A549 (cell line): ENCODE data around the gene AQP2. TPM values are rescaled to one million over a fixed set of nuclear protein-coding genes. Genes with fewer than 3 reads are reported as not detected.
A peak's percentile ranks its signal among the peaks of the same experiment; 100 is the strongest.

Experiments
- ATAC-seq, 2 experiments: fragments of 200-7000 bp in 1 of 2; fragments of >200 bp in 1 of 2; cut with Nextera tagmentation in 1 of 2; cut with Tn5 transposase in 1 of 2; 3 replicates each; pipeline versions ENCODE4 v1.8.0 to v1.9.1; 2018 to 2020; ENCODE audit warnings: mild to moderate bottlenecking in 1 of 2, moderate library complexity in 1 of 2
- CTCF ChIA-PET: fragments of 300-600 bp; sonication (Branson Sonifier 250); formaldehyde crosslinking; extraction: SDS; loops from one replicate; lab custom pipeline; 2021; ENCODE audit warnings: antibody characterized with exemption, inconsistent platforms; lab: Yijun Ruan, JAX
- POLR2A ChIA-PET: fragments of 350-600 bp; formaldehyde crosslinking; extraction: SDS; loops from one replicate; lab custom pipeline; 2021; ENCODE audit warnings: antibody characterized with exemption, inconsistent platforms; lab: Yijun Ruan, JAX
- DNase-seq, 2 experiments: peaks; one replicate each; pipeline versions ENCODE4 v3.0.0 to v3.0.0-alpha.2; 2011 to 2016; ENCODE audit warnings: low read depth in 1 of 2, low spot score in 1 of 2
- FAIRE-seq: peaks from 2 replicates; lab custom pipeline; 2011; peaks lifted over from hg19 to GRCh38; lab: Jason Lieb, UNC
- H3K27ac ChIP-seq, 2 experiments: fragments of >200 bp; sonication (Bioruptor Twin); formaldehyde crosslinking; 3 replicates each; pipeline ENCODE4 v1.5.1; 2016 to 2017
- H3K4me1 ChIP-seq: fragments of >200 bp; sonication (Bioruptor Twin); formaldehyde crosslinking; 3 replicates; pipeline ENCODE4 v1.6.1; 2016
- H3K4me2 ChIP-seq: fragments of >200 bp; sonication (Bioruptor Twin); formaldehyde crosslinking; 3 replicates; pipeline ENCODE4 v1.6.1; 2016
- H3K4me3 ChIP-seq: fragments of >200 bp; sonication (Bioruptor Twin); formaldehyde crosslinking; 3 replicates; pipeline ENCODE4 v1.5.1; 2016
- H3K9me3 ChIP-seq: fragments of >200 bp; sonication (Bioruptor Twin); formaldehyde crosslinking; 3 replicates; pipeline ENCODE4 v1.6.1; 2016
- CEBPB ChIP-seq, 2 experiments: fragments of >200 bp in 1 of 2; sonication (Bioruptor Twin) in 1 of 2; formaldehyde crosslinking in 1 of 2; IDR thresholded peaks; 2 replicates each; pipeline ENCODE4 v1.6.1; 2012 to 2016
- ELK1 ChIP-seq: fragments of 150-350 bp; IDR thresholded peaks from 2 replicates; pipeline ENCODE4 v1.6.1; 2014; ENCODE audit warnings: low read depth, mild to moderate bottlenecking, low read length
- EP300 ChIP-seq, 2 experiments: fragments of >200 bp; sonication (Bioruptor Twin); formaldehyde crosslinking; IDR thresholded peaks; 2 replicates in 1 of 2; 3 replicates in 1 of 2; pipeline ENCODE4 v1.6.1; 2016 to 2017
- ESRRA ChIP-seq: fragments of 150-350 bp; IDR thresholded peaks from 2 replicates; pipeline ENCODE4 v1.6.1; 2014; ENCODE audit warnings: mild to moderate bottlenecking, low read length, borderline replicate concordance
- FOSL2 ChIP-seq, 2 experiments: fragments of 450-650 bp in 1 of 2; fragments of >200 bp in 1 of 2; sonication (Bioruptor Twin) in 1 of 2; formaldehyde crosslinking; IDR thresholded peaks; 2 replicates each; pipeline versions ENCODE4 v1.5.0 to v1.6.1; 2016 to 2020; ENCODE audit warnings: mild to moderate bottlenecking in 1 of 2, moderate library complexity in 1 of 2
- FOXS1 ChIP-seq: fragments of 250-450 bp; sonication (Bioruptor Pico); IDR thresholded peaks from 2 replicates; pipeline ENCODE4 v1.5.0; 2020; ENCODE audit warnings: mild to moderate bottlenecking, moderate library complexity
- HDAC2 ChIP-seq: fragments of 200-600 bp; sonication (generic); IDR thresholded peaks from 2 replicates; pipeline ENCODE4 v1.6.1; 2016
- HEYL ChIP-seq: fragments of 250-450 bp; sonication (Bioruptor Pico); IDR thresholded peaks from 2 replicates; pipeline ENCODE4 v1.8.0; 2021; ENCODE audit warnings: mild to moderate bottlenecking, moderate library complexity
- HOXA7 ChIP-seq: fragments of 250-450 bp; sonication (Bioruptor Pico); IDR thresholded peaks from 2 replicates; pipeline ENCODE4 v1.5.0; 2020; ENCODE audit warnings: mild to moderate bottlenecking, moderate library complexity
- JUN ChIP-seq, 2 experiments: fragments of >200 bp; sonication (Bioruptor Twin); formaldehyde crosslinking; IDR thresholded peaks; 2 replicates in 1 of 2; 3 replicates in 1 of 2; pipeline ENCODE4 v1.6.1; 2016 to 2017
- MAZ ChIP-seq: fragments of 150-350 bp; IDR thresholded peaks from 2 replicates; pipeline ENCODE4 v1.6.1; 2014; ENCODE audit warnings: antibody characterized with exemption, low read depth, low read length, borderline replicate concordance
- NPAS2 ChIP-seq: fragments of 250-450 bp; sonication (Bioruptor Pico); IDR thresholded peaks from 2 replicates; pipeline ENCODE4 v1.8.0; 2022; ENCODE audit warnings: mild to moderate bottlenecking, moderate library complexity, borderline replicate concordance
- PHF8 ChIP-seq: fragments of 200-600 bp; sonication (generic); IDR thresholded peaks from 2 replicates; pipeline ENCODE4 v1.6.1; 2016; ENCODE audit warnings: low read depth, mild to moderate bottlenecking, antibody characterized with exemption, moderate library complexity, borderline replicate concordance
- WGBS: methylation state at CpG from one replicate; pipeline ENCODE4 v1.1.6; 2017; ENCODE audit errors: missing lambda C conversion rate; 5-methylcytosine and 5-hydroxymethylcytosine counted together
- polyA plus RNA-seq, 4 experiments: library from polyadenylated mRNA; depleted of rRNA in 3 of 4; stranded (reverse); fragments of >200 nt; fragmentation: RNase III in 1 of 4; extraction: RNeasy Plus Mini Kit Qiagen cat#74134 plus additional on column Dnase treatment in 1 of 4; gene quantifications; 2 replicates in 3 of 4; 3 replicates in 1 of 4; pipeline ENCODE4 v1.2.3, GENCODE V29; 2011 to 2017

AQP2 gene
- polyA plus RNA-seq, 2 of the 4 experiments (the other 2 are of a cell fraction): not detected

- no peaks in the 10 kb centered on the region for H3K9me3 ChIP-seq
- peak overlapping the region; percentile 58 for H3K4me2 ChIP-seq
- whole genome bisulfite sequencing: 41% methylated on average over 11 of the region's 11 CpGs
- H3K4me1 ChIP-seq: peaks cover 27% of the 10 kb centered on the region
- POLR2A ChIA-PET: no interaction called here
- no peak overlapping the region for H3K4me3 ChIP-seq
- peak; percentile 54 to 64 for DNase-seq
- CTCF ChIA-PET: interaction anchor here (0.8 to 29.8 kb wide), 11 partner anchors 8 to 151 kb away, joined by 3 to 708 read pairs (median 5); partner anchors contain the start of genes AQP2, ASIC1 and SMARCD1
- TF ChIP-seq HDAC2 (no peak), FOXS1 (CRISPR knock-in tag) (peak; percentile 69; the same call in 1 of the 2 replicates)
- peak overlapping the region in 1 of 2 experiments; percentile 59; a peak in 3 of 6 replicates for H3K27ac ChIP-seq
- FAIRE-seq: no peak
- ATAC-seq: peak; percentile 9 to 52; a peak in 3 of 6 replicates
These were observed 9.3 kb downstream of the AQP2 start for GRCh38 chr12:49959685-49960473.

GRCh38 chr12:49960474-49961110, 10.1 kb downstream of the AQP2 start:
- WGBS: 90% methylated on average over 13 of the region's 13 CpGs
- H3K4me1 ChIP-seq: peaks cover 27% of the 10 kb centered on the region
- FAIRE-seq (no peak), ATAC-seq (no peak), DNase-seq (no peak)
- H3K9me3 ChIP-seq: no peaks in the 10 kb centered on the region
- TF ChIP-seq MAZ (no peak), EP300 (IDR thresholded peaks at IDR 0.05) (no peak), HOXA7 (CRISPR knock-in tag) (no peak), FOSL2 (IDR thresholded peaks at IDR 0.05) (no peak), FOSL2 (CRISPR knock-in tag; IDR thresholded peaks at IDR 0.05) (no peak), NPAS2 (CRISPR knock-in tag) (no peak), PHF8 (no peak), CEBPB (IDR thresholded peaks at IDR 0.05) (no peak), HDAC2 (no peak)
- ChIA-PET CTCF (interaction anchor here (0.9 to 29.8 kb wide), 5 partner anchors 12 to 114 kb away, joined by 3 to 708 read pairs (median 10); partner anchors contain the start of genes AQP2, ASIC1 and SMARCD1), POLR2A (no interaction called here)
- peak overlapping the region in 1 of 2 experiments; percentile 59; a peak in 1 of 6 replicates for H3K27ac ChIP-seq
- no peak overlapping the region for H3K4me3 ChIP-seq
- H3K4me2 ChIP-seq: peak overlapping the region; percentile 58

GRCh38 chr12:49961111-49961922, 10.8 kb downstream of the AQP2 start, which contains the start of gene AQP5:
TSS of gene AQP5 (plus strand) at chr12:49961872. CDS start at chr12:49962018, 146 bp downstream.
- no peak for DNase-seq
- TF ChIP-seq HEYL (CRISPR knock-in tag) (no peak), JUN (IDR thresholded peaks at IDR 0.05) (no peak), ELK1 (no peak), FOXS1 (CRISPR knock-in tag) (no peak), PHF8 (no peak), ESRRA (no peak)
- CTCF ChIA-PET: interaction anchor here (0.9 to 29.8 kb wide), 7 partner anchors 13 to 113 kb away, joined by 3 to 708 read pairs (median 14); partner anchors contain the start of genes AQP2, ASIC1 and SMARCD1
- POLR2A ChIA-PET: no interaction called here
- Histone ChIP-seq H3K9me3 (no peaks in the 10 kb centered on the region), H3K4me2 (peak within 1 kb of the TSS; percentile 57), H3K27ac (peak within 1 kb of the TSS in 1 of 2 experiments; percentile 74; a peak in 3 of 6 replicates), H3K4me3 (no peak within 1 kb of the TSS), H3K4me1 (peaks cover 27% of the 10 kb centered on the region)
- ATAC-seq: no peak
- FAIRE-seq: no peak
- WGBS: 95% methylated on average over 66 of the region's 111 CpGs
